Ovary (tissue), 3 donors: ENCODE measurements around the gene SLC6A16.

Source experiments
- CTCF ChIP-seq, 3 donors: fragments of 450-650 bp in 2 of 3; fragments of 200-600 bp in 1 of 3; IDR thresholded peaks; one replicate each; pipeline versions ENCODE4 v1.5.1 to v1.8.0; 2016 to 2022; ENCODE audit warnings: antibody characterized with exemption in 3 of 3, mild to moderate bottlenecking in 1 of 3
- EP300 ChIP-seq: sonication (generic); formaldehyde crosslinking; IDR thresholded peaks from one replicate; pipeline ENCODE4 v1.6.1; 2017; ENCODE audit warnings: antibody characterized with exemption
- POLR2A ChIP-seq: fragments of 450-650 bp; IDR thresholded peaks from one replicate; pipeline ENCODE4 v1.6.1; 2017; ENCODE audit warnings: antibody characterized with exemption, mild to moderate bottlenecking, moderate library complexity
- donor health status: DM: no; HTN: no; CAD: no.

- no peak for TF ChIP-seq CTCF (IDR thresholded peaks at IDR 0.05)
- TF ChIP-seq POLR2A = no peak
- TF ChIP-seq EP300 = no peak
These were observed 15.3 kb upstream of the SLC6A16 start for GRCh38 chr19:49340069-49340864.
